Smooth muscle cell of the brain vasculature (primary cell): ENCODE results near the gene LIPA.
"Not testable (repeated sequence)": the region's sequence is repeated elsewhere in the genome, so short reads cannot be mapped to it uniquely, and the experiment has no call there.

Source experiments
- DNase-seq: peaks from one replicate; pipeline ENCODE4 v3.0.0-alpha.2; 2012; ENCODE audit warnings: low read depth, low spot score

LIPA gene

DNA sequence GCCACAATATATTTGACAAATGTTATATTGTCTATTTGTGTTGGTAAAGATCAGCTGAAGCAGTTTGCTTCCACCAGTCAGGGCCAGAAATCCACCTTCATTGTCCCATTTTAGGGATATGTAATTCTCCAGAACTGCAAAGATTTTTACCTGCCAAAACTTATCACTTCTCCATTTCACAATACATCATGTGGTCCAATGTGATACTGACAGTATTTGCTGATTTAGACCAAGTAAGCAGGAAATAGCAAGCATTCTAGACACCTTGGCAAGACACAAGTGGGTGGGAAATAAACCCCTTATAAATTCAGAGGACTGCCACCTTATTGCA, 18.5 kb upstream of the LIPA start:
- DNase-seq = no peak

DNA sequence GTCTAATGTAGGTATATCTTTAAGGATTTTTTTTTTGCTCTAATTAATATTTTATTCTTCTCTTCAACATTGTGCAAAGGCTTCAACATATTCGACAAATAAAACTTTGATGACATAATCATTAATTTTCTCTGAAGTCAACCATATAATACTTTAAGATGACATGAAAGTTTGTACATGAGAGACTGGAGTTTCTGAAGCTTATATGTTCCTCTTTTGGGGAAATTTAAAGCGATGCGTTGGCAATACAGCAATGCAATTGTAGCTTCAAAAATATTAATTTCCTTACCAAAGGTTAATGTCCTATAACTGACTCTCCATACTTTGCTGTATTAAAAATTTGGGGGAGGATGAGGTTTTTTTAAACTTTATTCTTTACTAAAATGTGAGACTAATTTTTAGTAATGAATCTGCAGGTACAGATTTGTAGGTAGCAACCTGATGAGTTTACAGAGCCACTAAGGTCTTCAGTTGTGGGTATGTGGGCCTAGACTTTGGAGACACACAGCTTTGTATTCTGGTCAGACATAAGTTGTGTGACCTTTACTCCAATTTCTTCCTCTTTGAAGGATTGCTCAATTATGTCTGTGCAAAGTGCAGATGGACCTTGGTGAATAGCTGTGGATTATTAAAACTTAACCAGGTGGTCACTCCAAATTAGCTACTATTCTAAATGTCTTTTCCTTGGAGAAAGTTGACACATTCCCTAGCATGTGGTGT, 18.0 kb upstream of the LIPA start:
- DNase-seq = no peak

DNA sequence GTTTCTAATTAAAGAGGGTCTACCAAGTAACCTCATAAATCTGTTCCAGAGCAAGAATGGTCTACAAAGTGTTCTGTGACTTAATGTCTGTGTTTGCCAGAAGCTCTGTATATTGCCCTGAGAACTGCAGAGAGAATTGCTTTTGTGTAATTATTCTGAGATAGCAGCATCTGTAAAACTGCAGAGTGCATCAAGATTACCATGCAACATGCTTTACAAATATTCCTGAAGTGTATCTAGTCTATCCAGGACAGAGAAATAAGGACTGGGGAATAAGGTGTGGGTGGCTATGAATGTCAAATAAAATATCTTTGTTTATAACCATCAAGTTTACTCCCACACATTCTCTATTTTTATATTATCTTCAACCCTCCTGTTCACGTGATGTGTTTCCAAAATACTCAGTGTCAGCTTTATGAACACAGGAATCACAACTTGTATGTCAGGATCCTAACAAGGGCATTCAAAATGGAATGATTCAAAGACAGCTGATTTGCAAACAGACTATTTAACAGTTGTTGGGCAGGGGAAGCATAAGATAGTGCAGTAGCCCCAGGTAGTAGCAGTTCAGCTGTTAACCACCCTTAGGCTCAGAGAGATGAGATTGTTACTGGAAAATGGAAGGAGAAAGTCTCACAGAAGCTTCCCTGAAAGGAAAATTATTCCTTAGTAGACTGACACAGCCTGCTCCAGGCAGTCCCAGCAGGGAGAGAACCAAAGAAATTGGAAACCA, 15.3 kb upstream of the LIPA start:
- DNase-seq = no peak

DNA sequence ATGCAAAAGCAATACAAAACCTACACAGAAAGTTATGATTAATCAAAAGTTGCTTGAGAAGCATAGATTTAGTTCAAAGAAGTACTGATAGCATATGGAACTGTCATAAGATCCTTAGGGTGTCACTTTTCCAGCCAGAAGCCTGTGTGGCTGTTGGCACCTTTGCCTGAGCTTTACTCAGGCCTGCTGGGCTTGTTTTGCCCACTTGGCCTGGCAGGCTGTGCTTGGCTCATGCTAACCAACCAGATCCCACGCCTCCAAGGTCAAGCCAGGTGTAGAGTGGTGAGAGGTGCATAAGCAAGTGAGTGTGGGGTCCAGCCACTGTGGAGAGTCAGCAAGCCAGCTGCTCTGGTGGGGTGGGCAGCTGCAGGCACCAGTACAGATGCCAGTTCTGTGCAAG, 12.0 kb upstream of the LIPA start:
- DNase-seq = no peak

DNA sequence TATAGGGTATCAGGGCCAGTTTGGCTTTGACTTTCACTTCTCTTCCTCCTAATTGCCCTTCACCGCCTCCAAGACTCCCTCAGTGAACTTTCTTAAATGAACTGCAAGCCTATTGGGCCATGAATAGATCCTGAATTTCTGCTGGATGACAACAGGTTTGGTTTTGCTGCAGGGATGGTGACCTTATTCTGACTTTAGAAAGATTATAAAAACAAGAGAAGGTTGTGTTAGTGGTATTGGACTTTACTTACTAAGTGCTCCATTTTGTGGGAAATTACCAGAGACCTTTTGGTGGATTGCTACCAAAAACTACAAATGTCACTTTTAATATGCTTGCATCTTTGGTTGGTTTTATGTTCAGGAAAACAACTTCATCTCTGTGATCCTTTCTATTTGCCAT, 11.5 kb upstream of the LIPA start:
- no peak for DNase-seq

DNA sequence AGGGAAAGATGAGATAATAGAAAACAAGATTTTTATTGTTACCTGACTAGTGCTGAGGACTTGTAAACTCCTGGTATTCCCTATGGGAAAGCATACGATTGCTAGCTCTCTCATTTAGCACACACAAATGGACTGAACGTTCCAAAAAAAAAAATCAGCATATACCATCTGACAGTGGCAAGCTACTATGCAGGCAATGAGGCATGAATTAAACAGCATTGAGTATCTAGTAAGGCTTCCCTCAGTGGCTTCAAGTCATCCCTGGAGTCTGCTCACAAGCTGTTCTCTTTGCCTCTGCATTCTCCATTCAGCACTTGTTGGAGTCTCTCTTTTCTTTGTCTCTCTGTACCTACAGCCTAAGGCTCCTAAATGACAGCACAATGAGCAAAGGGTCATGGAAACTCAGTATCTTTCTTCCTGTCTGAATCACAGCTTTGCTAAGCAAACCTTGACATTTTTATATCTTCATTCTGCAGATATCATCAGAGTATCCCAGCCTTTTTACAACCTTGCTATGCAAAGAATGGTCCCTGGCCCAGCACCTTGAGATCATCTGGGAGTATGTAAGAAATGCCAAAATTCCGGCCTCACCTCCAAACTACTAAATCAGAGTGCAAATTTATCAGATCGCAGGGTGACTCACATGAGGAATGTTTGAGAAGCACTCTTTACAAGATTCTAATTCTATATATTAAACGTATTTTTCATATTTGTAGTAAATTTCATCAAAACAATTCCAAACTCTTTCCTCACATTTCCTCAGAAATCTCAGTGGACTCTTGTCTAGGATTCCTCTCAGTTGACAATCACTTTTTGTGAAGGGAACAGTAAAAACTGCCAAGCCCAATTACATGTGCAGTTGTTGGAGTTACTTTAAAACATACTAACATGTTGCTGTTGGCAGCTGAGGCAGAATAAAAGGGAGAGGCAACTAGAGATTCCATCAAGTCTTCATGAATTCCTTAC, 10.8 kb upstream of the LIPA start:
- DNase-seq = no peak

DNA sequence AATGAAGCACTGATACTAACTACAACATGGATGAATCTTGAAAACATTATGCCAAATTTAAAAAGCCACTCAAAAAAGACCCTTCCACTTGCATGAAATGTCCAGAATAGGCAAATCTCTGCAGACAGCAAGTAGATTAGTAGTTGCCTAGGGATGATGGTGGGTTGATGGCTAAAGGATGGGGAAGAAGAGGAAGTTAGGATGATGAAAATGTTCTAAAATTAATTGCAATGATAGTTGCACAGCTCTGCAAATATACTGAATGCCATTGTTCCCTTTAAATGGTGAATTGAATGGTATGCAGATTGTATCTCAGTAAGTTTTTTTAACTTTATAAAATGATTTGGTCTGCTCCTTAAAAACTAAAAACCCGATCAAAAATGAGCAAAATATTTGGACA, 7.3 kb upstream of the LIPA start:
- no peak for DNase-seq

DNA sequence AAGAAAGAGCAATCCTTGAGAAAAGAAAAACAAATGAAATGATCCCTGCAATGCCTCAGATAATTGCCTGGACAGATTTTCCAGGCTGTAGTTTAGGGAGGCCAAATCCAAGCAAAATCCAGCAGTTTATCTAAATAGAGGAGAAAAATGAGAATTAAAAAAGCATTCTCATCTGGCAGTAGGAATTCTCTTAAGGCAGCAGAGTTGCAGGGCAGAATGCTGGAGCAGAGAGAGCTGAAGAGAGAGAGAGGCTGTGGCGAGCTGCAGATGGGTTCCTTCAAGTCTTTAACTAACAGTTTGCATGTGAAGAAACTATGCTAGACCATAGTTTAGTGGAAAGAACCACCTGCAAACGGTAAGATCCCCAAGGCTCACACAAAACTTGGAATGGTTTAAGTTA, 6.0 kb upstream of the LIPA start:
- no peak for DNase-seq

DNA sequence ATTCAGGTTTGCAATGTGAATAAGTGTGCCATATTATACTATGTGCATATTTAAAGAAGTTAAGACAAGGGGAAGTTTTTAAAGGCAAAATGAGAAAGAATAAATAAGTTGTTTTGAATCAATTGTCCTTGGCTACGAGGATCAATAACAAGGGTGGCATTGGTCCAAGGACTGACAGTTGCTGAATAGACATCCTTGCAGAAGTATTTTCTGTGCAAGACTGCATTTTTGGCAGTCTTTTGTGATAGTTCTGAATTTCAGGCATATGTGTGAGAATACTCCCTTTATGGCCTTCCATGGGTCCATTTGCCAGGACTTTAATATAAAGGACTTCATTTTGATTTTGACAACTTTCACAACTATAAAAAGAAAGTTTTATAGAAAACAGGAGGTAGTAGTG, 5.4 kb upstream of the LIPA start:
- DNase-seq = no peak

DNA sequence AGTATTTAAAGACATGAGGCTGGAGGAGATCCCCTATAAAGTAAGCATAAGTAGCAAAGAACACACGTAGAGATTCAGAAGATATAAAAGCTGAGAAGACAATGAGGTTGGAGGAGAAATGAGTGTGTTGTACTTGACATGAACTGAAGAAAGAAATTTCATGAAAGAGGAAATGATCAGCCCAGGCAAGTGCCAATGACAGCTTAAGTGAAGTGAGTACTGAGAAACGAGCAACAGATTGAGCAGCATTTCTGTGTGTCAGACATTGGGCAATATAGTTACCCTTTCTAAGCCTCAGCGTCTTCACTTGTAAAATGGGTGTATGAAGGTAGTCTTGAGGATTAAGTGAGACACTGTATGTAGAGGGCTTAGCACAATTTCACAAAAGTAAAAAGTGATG, 4.8 kb upstream of the LIPA start:
- no peak for DNase-seq

DNA sequence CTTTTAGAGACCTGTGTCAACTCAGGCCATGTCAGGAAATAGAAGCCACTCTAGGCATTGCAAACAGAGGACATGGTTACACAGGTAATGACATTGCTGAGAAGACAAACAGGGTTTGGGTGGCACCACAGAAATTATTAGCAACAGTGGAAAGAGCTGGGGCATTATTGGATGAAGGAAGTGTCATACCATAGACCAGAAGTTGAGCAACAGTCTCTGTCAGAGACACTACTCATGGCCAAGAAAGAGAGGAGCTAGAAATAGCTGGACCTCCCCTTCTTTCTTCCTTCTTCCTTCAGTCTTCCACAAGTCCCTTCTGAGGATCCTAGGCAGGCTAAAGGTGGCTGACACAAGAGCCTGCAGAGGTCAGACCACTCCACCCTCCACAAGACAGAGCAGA, 4.2 kb upstream of the LIPA start:
- no peak for DNase-seq

DNA sequence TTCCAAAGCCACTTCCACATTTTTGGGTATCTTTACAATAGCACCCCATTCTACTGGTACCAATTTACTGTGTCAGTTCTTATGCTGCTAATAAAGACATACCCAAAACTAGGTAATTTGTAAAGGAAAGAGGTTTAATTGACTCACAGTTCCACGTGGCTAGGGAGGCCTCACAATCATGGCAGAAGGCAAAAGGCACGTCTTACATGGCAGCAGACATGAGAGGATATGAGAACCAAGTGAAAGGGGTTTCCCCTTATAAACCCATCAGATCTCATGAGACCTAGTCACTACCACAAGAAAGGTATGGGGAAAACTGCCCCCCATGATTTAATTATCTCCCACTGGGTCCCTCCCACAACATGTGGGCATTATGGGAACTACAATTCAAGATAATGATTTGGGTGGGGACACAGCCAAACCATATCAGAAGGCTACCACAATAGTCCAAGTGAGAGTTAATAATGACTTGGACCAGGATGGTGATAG, 3.6 kb upstream of the LIPA start:
- not testable (repeated sequence) for DNase-seq

DNA sequence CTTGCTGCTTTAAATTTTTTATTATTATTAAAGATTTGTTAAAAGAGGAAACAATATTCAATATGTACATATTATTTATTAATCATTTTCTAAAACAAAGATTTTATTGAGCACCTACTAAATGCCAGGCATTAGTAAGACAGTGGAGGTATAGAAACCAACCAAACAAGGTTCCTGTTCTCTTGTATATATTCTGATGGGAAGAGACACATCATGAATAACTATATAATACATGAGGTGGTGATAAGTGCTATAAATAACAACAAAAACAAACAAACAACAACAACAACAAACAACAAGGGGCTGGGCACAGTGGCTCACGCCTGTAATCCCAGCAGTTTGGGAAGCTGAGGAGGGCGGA, 630 bp upstream of the LIPA start:
- DNase-seq = no peak

DNA sequence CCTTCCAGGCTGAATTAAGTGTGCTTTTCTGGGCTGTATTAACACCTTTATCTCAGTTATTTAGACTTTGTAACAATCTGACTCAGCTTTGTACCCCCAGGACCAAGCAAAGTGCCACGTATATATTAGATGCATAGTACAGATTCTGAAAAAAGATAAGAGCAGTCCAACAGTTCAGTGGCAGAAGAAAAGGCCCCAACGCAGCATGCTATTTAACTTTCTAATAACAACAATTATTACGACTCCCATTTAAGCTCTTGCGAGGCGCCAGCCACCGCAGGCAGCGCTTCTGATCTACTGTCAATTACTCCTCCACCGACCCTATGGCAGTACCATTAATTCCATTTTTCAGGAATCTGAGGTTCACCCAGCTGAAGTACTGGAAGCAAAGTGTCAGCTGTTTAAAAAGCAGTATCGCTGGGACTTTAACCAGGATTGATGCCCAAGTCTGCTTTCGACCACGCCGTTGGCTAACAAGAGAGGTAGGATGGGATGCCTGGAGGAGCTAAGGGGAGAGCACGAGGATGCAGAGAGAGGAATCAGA, 638 bp downstream of the LIPA start:
- DNase-seq = no peak

DNA sequence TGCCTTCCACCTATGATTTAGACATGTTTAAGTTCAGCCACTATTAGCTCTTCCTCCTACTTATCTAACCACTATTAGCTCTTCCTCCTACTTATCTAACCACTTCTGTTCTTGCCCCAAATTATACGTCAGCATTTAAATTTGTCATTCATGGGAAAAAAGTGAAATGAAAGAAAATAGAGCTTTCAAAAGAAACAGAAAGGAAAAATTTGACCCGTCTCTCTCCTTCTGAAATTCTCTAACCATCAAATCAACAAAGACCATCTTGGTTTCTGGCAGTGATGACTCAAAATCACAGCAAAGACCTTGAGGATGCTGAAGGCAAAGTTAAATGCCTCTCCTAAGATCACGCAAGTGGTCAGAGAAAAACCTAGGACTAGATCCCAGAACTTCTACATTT, 2.6 kb downstream of the LIPA start:
- DNase-seq = no peak

DNA sequence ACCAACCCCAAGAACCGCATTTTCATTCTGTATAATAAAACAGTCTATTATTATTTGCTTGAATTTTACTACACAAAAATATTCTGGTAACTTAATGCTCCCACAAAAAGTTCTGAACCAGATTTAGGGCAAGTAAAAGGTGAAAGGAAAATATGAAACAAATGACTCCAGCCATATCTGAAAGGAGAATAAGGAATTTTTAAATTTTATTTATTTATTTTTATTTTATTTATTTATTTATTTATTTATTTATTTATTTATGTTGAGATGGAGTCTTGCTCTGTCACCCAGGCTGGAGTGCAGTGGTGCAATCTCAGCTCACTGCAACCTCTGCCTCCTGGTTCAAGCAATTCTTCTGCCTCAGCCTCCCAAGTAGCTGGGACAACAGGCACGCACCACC, 4.0 kb downstream of the LIPA start:
- DNase-seq = not testable (repeated sequence)

DNA sequence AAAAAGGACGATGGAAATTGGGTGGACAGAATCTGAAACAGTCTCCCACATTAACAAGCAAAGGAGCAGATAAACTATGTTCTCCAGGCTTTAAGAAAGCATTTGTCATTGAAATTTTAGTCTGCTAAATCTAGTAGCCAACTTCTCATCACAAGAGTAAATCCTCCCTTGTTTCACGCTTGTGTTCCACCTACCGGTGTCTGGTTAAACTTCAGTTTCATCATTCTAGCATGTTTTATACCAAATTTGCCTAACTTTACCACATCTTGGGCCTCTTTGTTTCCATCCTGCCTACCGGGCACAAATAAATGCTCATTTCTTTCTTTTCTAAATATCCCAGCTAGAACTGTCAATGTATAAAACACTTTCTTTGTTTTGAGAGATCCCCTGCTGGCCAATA, 5.8 kb downstream of the LIPA start:
- no peak for DNase-seq

DNA sequence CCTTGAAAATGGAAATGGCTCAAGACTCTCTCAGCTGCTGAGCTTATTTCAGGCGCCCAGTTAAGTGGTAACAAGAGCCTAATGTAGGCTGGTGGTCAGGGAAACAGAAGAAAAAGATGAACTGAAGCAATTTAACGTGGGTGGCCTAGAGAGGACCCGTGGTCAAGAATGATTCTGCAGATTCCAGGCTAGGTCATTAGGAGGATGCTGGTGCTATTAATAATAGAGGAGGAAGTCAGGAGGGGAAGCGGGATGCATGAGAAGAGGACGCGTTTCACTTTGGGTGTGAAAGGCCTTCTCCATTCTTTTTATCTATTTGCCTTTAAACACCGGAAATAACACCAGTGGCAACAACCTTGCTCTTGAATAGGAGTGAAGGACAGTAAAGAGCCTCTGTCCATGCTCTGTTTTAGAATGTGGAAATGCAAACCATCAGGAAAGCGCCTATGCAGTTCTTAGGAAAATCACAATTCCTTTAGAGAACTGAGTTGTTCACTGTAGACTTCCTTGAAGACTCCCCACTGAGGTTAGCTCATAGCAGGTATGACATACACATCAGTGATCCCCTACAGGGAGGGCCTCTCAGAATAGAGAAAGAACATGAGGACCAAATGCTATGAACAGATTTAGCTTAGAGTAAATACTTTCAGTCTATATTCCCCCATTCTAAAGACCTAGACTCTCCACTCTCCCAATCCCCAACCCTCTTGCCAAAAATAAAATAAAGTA, 8.6 kb downstream of the LIPA start:
- no peak for DNase-seq

DNA sequence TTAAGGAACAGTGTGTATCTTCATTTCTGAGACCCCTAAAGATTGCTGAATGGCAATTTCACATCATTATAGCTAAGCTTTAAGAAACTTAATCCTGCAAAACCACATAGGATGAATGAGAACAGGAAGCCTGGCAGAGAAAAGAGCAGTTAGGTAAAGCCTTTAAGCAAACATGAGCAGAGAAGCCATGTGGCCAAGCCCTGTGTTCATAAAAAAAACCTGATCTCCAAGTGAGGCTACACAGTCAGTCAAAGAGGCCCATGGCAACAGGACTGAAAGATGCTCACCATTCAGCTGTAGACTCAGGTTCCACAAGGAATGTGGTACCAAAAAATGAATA, 9.3 kb downstream of the LIPA start:
- DNase-seq = no peak

DNA sequence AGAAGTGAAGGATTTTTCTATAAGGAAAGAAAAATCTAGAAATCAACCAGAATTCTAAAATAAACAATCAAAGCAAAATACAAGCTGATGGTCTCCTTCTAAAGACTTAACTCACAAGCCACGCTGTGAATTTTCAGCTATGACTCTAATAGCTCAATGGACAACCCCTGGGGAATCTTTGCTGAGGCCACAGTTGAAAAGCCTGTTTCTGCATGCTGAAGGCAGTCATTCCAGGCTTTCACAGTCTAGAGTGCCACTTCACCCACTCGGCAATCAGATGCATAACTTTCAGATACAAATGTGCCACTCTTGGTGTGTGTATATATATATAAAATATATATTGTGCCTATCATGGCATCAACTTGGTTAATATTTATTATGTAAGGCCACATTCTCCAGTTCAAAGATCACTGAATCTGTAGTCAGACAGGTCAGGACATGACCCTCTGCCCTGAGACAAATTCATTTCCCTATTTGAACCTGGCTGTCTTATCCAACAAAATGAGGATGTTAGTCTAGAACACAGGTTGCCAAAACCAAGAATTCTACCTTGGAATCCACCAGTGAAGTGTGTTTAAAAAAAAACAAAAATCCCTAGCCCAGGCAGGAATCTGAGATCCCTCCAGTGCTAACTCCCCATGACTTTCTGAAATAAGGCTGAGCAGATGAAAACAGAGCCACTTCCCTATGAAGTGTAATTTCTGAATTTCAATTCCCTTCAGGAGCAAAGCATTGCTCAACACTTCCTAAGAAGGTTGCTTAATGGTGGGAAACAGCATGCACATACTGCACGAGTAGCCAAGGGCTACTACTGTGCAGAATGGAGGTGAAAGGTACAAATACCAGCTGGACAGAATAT, 9.9 kb downstream of the LIPA start:
- DNase-seq = no peak

DNA sequence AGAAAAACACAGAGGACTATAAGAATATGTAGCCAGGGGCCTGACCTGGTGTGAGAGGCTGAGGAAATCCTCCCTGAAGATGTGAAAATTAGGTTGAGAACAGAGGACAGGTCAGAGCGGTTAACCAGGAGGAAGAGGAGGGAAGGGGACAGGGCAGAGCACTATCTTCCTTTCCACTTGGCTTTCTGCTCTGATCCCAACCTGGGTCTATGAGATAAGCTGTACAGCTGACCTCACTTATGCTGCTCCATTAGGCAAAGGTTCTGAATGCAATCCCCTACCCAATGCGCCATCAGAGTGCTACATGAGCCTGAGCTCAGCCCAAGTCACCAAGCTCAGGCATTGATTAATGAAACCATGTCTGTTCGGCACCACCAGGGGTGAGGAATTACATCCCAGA, 10.5 kb downstream of the LIPA start:
- DNase-seq = no peak
